DND-41 (cell line): ENCODE results near the gene ADGB.

ENCODE experiments used
- CTCF ChIP-seq: IDR thresholded peaks from 2 replicates; pipeline ENCODE4 v1.5.1; 2012; ENCODE audit warnings: borderline replicate concordance, low read length, moderate library complexity, mild to moderate bottlenecking; ENCODE audit not compliant: poor library complexity, severe bottlenecking; ENCODE audit errors: extremely low read depth
- EZH2 ChIP-seq: IDR thresholded peaks from 3 replicates; pipeline ENCODE4 v1.6.1; 2012; ENCODE audit warnings: borderline replicate concordance, low read depth, mild to moderate bottlenecking, moderate library complexity, low read length, inconsistent platforms; ENCODE audit not compliant: severe bottlenecking

DNA sequence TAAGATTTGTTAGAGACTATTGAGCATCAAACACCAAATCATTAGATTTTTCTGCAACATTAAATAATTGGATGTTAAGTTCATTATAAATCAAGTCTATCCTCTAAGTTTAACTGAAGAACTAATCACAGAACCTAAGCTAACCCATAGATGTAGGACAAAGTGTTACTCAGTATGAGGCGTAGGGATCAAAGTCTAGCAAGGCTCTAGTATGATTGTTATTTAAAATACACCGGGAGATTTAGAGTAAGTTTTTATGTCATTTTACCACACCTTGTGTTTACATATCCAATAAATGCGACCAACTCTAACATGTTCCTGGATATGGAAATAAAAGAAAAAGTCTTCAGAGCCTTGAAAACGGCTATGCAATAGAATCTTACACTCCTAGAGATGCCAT, 2.6 kb downstream of the ADGB start:
- no peak for TF ChIP-seq CTCF
- TF ChIP-seq EZH2 = no peak
